Measurements from ENCODE around the gene TTC8. TPM values are rescaled to one million over a fixed set of nuclear protein-coding genes. Genes with fewer than 3 reads are reported as not detected.

TTC8 gene
- total RNA-seq, 1 experiment from 2014 or later = 9.2 TPM

- no peak overlapping the region for H3K23ac ChIP-seq (ENCODE audit: insufficient read length, low read depth, low read length)
- no peak overlapping the region for H3K27ac Mint-ChIP-seq
- no peaks in the 10 kb centered on the region for H3K79me1 ChIP-seq (ENCODE audit: insufficient read depth, low read depth, low read length, poor library complexity, severe bottlenecking)
- H3K9me3 Mint-ChIP-seq = no peaks in the 10 kb centered on the region
- H3K36me3 Mint-ChIP-seq (ENCODE audit: insufficient read depth in 1 of 3, low read depth in 3 of 3) = no peaks in the 10 kb centered on the region
- H3K9ac ChIP-seq (ENCODE audit: extremely low read depth, insufficient read length, low read length) = no peak overlapping the region
- peaks cover 2 to 5% of the 10 kb centered on the region in 2 experiments; a peak in 1 of 4 replicates for H3K4me1 Mint-ChIP-seq
- H3K18ac ChIP-seq (ENCODE audit: insufficient read length, low read depth, low read length) = no peak overlapping the region
- no peak overlapping the region for H2BK12ac ChIP-seq (ENCODE audit: insufficient read length, low read depth, low read length)
- no peak overlapping the region for H3K27ac ChIP-seq (ENCODE audit: insufficient read length, low read depth, low read length)
- H3K4me3 Mint-ChIP-seq = no peak overlapping the region
- H3K4me1 ChIP-seq (ENCODE audit: insufficient read depth, low read length) = no peaks in the 10 kb centered on the region
- H4K5ac ChIP-seq (ENCODE audit: insufficient read length, low read depth, low read length) = no peak overlapping the region
- no peak overlapping the region for H2BK5ac ChIP-seq (ENCODE audit: insufficient read length, low read length)
- H4K20me1 ChIP-seq (ENCODE audit: control insufficient read depth, insufficient read depth, insufficient read length) = no peaks in the 10 kb centered on the region
- H3K9me3 ChIP-seq (ENCODE audit: control insufficient read depth, low read depth, low read length) = no peaks in the 10 kb centered on the region
- no CpG with 5 or more reads among the region's 4 CpGs for WGBS (ENCODE audit: extremely low coverage, insufficient read length, low lambda C conversion rate)
- no peak overlapping the region for H3K14ac ChIP-seq (ENCODE audit: insufficient read depth, low read length)
- H3K56ac ChIP-seq (ENCODE audit: insufficient read length, low read depth, low read length) = no peak overlapping the region
- H3T11ph ChIP-seq (ENCODE audit: low read length) = no peak overlapping the region
- H2BK15ac ChIP-seq (ENCODE audit: low read depth, low read length) = no peak overlapping the region
- H2AFZ ChIP-seq (ENCODE audit: low read length) = no peak overlapping the region
- H2BK120ac ChIP-seq (ENCODE audit: low read depth, low read length, poor library complexity, severe bottlenecking) = no peak overlapping the region
- H4K91ac ChIP-seq (ENCODE audit: insufficient read length, low read depth, low read length) = no peak overlapping the region
- H2AK5ac ChIP-seq (ENCODE audit: insufficient read length, low read length) = no peak overlapping the region
- H3K27me3 Mint-ChIP-seq (ENCODE audit: low read depth) = peaks cover 40% of the 10 kb centered on the region
- H3K23me2 ChIP-seq (ENCODE audit: insufficient read length, low read depth, low read length, poor library complexity, severe bottlenecking) = peaks cover under 1% of the 10 kb centered on the region
- no peak overlapping the region for H4K8ac ChIP-seq (replicated peaks; ENCODE audit: insufficient read length, low read depth, low read length)
- DNase-seq = no peak
- H3K79me2 ChIP-seq (ENCODE audit: insufficient read depth, low read length) = no peaks in the 10 kb centered on the region
- H3K4me2 ChIP-seq (ENCODE audit: insufficient read depth, insufficient read length, low read length) = no peak overlapping the region
- no peak overlapping the region for H3K4ac ChIP-seq (ENCODE audit: low read depth, low read length)
- TF ChIP-seq CTCF (conservative IDR thresholded peaks at IDR 0.05) = no peak
- H3K27me3 ChIP-seq (ENCODE audit: insufficient read depth, low read length) = no peaks in the 10 kb centered on the region
- H2BK20ac ChIP-seq (ENCODE audit: low read depth, low read length, poor library complexity, severe bottlenecking) = no peak overlapping the region
Measured at GRCh38 chr14:88798156-88798555, 26.3 kb upstream of the TTC8 start.

Measured in H9 (cell line).